ENCODE results near the gene CIAO3.

- TF ChIP-seq, protein P1, sequence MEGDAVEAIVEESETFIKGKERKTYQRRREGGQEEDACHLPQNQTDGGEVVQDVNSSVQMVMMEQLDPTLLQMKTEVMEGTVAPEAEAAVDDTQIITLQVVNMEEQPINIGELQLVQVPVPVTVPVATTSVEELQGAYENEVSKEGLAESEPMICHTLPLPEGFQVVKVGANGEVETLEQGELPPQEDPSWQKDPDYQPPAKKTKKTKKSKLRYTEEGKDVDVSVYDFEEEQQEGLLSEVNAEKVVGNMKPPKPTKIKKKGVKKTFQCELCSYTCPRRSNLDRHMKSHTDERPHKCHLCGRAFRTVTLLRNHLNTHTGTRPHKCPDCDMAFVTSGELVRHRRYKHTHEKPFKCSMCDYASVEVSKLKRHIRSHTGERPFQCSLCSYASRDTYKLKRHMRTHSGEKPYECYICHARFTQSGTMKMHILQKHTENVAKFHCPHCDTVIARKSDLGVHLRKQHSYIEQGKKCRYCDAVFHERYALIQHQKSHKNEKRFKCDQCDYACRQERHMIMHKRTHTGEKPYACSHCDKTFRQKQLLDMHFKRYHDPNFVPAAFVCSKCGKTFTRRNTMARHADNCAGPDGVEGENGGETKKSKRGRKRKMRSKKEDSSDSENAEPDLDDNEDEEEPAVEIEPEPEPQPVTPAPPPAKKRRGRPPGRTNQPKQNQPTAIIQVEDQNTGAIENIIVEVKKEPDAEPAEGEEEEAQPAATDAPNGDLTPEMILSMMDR (optimal IDR thresholded peaks at IDR 0.05 in 1 of 3, IDR thresholded peaks at IDR 0.05 in 1 of 3, conservative IDR thresholded peaks at IDR 0.05 in 1 of 3; ENCODE audit: extremely low read depth in 1 of 3, insufficient read depth in 2 of 3, low read length in 3 of 3) = no peak
- TF ChIP-seq EZH2 (IDR thresholded peaks at IDR 0.05; ENCODE audit: low read length) = no peak
Measured at GRCh38 chr16:778909-779527, 38.2 kb upstream of the CIAO3 start.
